Measurements from ENCODE around the gene DAD1.

DNA sequence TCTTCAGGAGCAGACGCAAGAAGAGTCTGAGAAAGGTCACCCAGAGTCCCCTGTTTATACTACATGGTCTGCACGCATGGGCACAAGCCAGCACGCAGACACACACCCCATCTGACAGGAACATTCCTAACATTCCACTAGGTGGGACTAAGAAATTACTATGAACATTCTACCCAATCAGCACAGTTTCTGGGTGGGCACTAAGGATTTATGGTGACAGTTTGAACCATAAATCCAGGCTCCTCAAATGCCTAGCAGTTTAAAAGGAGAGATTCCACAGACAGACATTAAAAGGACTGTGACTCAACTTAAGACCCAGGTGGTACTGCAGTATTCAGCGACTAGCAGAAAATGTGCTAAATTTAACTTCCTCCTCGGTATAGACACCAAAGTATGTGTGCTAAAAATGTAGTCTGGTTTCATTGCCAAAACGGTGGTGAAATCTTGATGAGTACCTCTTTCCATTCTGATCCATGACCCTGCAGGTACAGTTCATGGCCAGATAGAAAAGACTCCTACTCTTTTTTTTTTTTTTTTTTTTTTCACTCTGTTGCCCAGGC lies 25.3 kb upstream of the DAD1 start:
- TF ChIP-seq, protein P1, sequence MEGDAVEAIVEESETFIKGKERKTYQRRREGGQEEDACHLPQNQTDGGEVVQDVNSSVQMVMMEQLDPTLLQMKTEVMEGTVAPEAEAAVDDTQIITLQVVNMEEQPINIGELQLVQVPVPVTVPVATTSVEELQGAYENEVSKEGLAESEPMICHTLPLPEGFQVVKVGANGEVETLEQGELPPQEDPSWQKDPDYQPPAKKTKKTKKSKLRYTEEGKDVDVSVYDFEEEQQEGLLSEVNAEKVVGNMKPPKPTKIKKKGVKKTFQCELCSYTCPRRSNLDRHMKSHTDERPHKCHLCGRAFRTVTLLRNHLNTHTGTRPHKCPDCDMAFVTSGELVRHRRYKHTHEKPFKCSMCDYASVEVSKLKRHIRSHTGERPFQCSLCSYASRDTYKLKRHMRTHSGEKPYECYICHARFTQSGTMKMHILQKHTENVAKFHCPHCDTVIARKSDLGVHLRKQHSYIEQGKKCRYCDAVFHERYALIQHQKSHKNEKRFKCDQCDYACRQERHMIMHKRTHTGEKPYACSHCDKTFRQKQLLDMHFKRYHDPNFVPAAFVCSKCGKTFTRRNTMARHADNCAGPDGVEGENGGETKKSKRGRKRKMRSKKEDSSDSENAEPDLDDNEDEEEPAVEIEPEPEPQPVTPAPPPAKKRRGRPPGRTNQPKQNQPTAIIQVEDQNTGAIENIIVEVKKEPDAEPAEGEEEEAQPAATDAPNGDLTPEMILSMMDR (IDR thresholded peaks at IDR 0.05), result no peak
- TF ChIP-seq ZFX (IDR thresholded peaks at IDR 0.05; ENCODE audit: borderline replicate concordance), result no peak

Data from 22Rv1 (cell line).